ENCODE measurements around the gene NPAS3.

- TF ChIP-seq POLR2AphosphoS5 (IDR thresholded peaks at IDR 0.05), result no peak
- no peak for TF ChIP-seq CTCF (IDR thresholded peaks at IDR 0.05)
Measured at GRCh38 chr14:33454707-33455106, 516.0 kb downstream of the NPAS3 start.
